SK-N-MC (cell line): Measurements from ENCODE around the gene TMEM123.

Experiments used
- EZH2 ChIP-seq: fragments of 200-600 bp; sonication (generic); IDR thresholded peaks from one replicate; pipeline ENCODE4 v1.6.1; 2017; ENCODE audit warnings: antibody characterized with exemption
- POLR2AphosphoS5 ChIP-seq: IDR thresholded peaks from 2 replicates; pipeline ENCODE4 v1.6.1; 2012; ENCODE audit warnings: mild to moderate bottlenecking, low read depth, low read length, borderline replicate concordance

DNA sequence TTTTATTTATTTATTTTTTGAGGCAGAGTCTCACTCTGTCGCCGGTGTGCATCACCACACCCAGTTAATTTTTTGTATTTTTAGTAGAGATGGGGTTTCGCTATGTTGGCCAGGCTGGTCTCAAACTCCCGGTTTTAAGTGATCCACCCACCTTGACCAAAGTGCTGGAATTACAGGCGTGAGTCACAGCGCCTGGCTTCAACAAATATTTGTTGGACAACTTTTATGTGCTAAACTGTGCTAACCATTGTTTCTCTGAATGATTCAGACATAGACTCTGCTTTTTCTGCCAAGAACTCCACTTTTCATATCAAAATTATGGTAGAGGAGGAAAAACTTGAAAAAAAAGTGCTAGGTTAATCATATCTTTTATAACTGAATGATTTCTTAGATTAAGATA is 41.7 kb upstream of the TMEM123 start:
- TF ChIP-seq EZH2 (no peak), POLR2AphosphoS5 (no peak)
